ENCODE measurements around the gene LMOD3.

- no peak for TF ChIP-seq GATA2 (IDR thresholded peaks at IDR 0.05; ENCODE audit: low read depth, low read length)
- TF ChIP-seq GATA3 (IDR thresholded peaks at IDR 0.05; ENCODE audit: low read depth, low read length): no peak
Measured at GRCh38 chr3:69097407-69098086, 24.8 kb downstream of the LMOD3 start.

Measured in SH-SY5Y (cell line).